NCI-H2081 treated with DMSO at 0.1 percent for 48 hours (cell line): Measurements from ENCODE around the gene L1TD1.
"Not testable (repeated sequence)": the region's sequence is repeated elsewhere in the genome, so short reads cannot be mapped to it uniquely, and the experiment has no call there.

Source experiments
- DNase-seq: peaks from one replicate; lab custom pipeline; 2025; lab: John Stamatoyannopoulos, UW

L1TD1 gene, protein sequence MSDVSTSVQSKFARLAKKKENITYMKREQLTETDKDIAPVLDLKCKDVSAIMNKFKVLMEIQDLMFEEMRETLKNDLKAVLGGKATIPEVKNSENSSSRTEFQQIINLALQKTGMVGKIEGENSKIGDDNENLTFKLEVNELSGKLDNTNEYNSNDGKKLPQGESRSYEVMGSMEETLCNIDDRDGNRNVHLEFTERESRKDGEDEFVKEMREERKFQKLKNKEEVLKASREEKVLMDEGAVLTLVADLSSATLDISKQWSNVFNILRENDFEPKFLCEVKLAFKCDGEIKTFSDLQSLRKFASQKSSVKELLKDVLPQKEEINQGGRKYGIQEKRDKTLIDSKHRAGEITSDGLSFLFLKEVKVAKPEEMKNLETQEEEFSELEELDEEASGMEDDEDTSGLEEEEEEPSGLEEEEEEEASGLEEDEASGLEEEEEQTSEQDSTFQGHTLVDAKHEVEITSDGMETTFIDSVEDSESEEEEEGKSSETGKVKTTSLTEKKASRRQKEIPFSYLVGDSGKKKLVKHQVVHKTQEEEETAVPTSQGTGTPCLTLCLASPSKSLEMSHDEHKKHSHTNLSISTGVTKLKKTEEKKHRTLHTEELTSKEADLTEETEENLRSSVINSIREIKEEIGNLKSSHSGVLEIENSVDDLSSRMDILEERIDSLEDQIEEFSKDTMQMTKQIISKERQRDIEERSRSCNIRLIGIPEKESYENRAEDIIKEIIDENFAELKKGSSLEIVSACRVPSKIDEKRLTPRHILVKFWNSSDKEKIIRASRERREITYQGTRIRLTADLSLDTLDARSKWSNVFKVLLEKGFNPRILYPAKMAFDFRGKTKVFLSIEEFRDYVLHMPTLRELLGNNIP

DNA sequence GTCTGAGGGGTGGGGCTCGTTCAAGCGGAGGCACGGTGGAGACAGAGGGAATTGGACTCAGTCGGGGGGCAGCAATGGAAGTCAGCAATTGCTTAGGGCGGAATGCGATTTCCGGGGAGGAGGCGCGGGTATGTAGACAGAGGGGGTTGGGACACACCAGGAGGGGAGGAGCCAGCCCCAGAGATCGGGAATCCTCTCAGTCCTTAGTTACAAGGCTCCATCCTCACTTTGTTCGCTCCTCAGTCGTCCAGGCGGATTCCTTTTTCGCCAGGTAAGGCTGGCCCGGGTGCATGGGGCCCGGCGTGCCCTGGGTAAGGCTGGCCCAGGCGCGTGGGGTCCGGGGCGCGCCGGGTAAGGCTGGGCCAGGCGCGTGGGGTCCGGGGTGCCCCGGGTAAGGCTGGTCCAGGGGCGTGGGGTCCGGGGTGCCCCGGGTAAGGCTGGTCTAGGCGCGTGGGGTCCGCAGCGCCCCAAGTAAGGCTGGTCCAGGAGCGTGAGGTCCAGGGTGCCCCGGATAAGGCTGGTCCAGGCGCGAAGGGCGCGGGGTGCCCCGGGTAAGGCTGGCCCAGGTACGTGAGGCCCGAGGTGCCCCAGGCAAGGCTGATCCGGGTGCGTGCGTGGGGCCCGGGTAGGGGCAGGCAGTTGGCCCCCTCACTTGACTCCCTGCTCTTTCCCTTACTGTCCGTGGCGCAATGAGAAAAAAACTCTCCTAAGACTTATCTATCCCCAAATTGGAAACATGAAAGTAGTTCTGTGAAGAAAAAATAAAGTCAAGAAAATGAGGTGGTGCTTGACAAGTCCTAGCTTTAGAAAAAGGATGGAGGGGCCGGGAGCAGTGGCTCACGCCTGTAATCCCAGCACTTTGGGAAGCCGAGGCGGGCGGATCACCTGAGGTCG, at the start of gene L1TD1:
Gene L1TD1 (plus strand): TSS at position 199 of the 894 bp plus-strand sequence. CDS start 11,780 bp downstream, outside the sequence.
- no peak for DNase-seq

DNA sequence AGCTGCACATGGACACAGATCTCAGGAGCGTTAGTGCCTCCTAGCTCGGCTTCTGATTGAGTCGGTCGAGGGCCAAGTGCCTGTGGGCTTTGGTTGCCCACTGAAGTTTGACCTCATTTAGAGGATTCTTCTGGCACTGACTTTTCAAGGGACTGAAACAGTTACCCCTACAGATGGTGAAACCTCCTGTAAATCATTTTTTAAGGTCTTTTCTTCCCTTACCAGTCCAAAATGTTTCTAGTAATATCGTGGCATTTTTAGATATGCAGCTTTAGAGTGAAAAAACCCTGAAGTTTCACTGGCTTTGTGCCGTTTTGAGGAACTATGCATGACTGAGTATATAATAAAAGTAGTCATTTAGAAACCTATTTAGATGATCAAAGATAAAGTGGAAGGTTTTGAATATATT, 34.7 kb upstream of the L1TD1 start:
- no peak for DNase-seq

DNA sequence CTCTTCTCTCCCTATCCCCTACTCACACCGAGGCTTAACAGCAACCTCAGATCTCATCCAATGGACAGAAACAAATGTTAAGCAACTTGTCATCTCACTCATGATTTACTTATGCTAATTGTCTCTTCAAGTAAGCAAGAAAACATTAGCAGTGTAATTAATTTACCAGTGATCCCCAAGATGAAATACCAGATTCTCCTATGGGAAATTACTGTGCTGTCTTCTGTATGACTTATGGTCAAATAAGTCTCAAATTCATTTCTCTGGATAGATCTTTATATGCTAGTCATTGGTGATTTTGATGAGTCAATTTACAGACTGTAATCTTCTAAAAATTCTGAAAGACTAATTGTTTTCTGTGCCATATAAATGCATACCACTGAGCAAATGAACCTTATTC, 32.9 kb upstream of the L1TD1 start:
- DNase-seq: no peak

DNA sequence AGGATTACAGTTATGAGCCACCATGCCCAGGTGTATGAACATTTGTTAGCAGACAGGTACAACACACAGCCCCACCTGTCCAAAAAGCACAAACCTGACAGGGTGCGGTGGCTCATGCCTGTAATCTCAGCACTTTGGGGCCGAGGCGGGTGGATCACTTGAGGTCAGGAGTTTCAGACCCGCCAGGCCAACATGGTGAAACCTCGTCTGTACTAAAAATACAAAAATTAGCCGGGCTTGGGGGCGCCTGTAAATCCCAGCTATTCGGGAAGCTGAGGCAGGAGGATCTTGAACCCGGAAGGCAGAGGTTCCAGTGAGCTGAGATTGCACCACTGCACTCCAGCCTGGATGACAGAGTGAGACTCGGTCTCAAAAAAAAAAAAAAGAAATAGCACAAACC, 24.3 kb upstream of the L1TD1 start:
- DNase-seq: not testable (repeated sequence)

DNA sequence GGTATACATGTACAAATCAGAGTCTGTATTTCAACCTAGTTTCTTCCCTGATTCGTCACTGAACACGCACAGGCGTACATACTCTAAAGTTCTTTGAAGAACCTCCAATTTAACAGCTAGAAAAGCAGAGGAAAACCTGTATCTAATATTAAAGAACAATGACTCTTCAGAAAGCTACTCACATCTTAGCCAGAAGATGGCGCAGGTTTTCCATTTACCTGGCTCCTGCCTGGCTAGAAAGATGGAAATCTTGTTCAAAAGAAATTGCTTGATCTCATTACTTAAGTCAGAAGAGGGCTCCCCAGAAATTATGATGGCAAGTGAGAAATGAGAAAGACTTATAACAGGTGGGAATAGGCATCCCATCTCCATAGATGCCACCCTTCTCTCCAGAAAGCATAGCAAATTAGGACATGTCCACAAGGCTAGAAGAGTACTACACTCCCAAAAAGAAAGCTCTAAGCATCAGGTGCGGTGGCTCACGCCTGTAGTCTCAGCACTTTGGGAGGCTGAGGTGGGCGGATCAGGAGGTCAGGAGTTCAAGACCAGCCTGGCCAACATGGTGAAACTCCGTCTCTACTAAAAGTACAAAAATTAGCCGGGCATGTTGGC, 19.0 kb upstream of the L1TD1 start:
- no peak for DNase-seq

DNA sequence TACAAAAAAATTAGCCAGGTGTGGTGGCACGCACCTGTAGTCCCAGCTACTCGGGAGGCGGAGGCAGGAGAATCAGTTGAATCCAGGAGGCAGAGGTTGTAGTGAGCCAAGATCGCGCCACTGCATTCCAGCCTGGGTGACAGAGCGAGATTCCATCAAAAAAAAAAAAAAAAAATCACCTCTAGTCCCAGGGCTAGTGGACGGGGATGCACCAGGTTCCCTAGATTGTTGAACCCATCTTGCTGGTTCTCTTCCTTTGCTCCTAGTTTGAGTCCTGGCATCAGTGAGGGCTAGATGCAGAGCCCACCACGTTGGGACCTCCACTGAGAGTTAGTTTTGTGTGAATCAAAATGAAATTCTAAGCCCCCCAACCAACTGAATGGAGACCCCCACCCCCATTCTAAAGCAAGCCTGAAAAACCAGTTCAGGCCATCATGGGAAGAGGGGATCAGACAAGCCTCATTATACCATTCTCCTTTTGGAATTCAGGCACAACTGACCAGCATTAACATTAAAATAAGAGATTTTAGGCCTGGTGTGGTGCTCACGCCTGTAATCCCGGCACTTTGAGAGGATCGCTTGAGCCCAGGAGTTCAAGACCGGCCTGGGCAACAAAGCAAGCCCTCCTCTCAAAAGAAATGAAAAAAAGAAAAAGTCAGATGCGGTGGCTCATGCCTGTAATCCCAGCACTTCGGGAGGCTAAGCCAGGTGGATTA, 17.9 kb upstream of the L1TD1 start:
- DNase-seq: no peak

DNA sequence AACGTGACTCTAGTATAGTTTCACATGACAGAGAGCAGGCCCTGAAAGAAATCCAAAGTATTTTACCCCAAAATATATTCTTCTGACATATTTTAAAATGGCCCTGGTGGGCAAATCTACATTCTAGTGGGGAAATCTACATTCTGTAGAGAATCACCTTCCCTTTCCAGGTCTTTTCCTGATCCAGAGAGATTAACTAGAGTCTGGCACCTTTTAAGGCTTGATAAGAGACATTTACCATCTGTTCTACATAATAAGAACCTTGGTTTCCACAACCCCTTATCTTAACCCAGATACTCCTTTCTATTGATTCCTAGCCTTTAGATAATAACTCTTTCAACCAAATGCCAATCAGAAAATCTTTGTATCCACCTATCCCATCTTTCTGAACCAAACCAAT, 17.0 kb upstream of the L1TD1 start:
- no peak for DNase-seq

DNA sequence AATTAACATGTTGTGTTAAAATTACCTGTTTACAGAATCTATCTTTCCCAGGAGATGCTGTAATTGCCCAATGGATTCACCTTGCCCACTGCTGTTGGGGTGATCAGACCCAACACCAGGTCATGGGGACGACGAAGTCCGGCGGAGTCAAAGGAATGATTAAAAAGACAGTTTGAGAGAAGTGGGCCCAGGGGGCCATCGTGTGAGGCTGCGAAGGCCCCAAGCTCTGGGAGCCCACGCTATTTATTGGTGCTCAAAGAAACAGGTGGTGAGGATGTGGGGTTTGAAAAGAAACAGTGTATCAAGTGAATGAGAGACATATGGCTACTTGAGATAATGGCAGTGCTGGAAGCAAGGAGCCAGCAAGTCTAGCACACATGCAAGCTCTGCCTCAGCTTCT, 16.3 kb upstream of the L1TD1 start:
- no peak for DNase-seq

DNA sequence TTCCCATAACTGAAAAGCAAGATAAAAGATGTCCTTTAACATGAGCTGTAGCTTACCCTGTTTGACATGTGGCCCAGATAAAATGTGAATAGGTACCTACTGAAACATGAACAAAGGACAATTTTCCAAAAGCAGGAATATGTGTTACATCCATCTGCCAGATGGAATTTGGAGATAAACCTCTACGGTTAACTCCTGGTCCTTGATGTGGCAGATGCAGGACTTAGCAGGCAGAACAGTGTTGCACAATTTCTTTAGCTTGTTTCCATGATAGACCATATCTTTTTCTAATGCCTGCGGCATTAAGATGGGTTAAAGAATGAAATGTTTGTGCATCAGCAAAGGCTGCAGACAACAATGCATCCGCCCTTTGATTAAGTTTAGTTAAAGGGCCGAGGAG, 14.6 kb upstream of the L1TD1 start:
- not testable (repeated sequence) for DNase-seq

DNA sequence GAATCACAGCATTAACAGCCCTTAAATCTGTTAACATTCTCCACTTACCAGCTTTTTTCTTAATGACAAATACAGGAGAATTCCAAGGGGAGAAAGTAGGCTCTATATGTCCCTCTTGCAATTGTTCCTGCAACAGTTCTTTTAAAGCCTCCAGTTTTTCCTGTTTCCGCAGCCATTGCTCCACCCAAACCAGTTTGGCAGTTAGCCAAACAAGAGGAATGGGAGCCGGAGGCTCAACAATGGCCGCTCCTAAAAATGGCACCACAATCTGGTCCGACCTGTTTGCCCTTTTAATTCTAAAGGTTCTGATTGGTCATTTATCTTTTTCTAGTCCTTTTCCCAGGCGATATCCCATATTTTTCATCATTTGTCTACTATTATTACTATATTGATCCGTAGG, 14.0 kb upstream of the L1TD1 start:
- no peak for DNase-seq

DNA sequence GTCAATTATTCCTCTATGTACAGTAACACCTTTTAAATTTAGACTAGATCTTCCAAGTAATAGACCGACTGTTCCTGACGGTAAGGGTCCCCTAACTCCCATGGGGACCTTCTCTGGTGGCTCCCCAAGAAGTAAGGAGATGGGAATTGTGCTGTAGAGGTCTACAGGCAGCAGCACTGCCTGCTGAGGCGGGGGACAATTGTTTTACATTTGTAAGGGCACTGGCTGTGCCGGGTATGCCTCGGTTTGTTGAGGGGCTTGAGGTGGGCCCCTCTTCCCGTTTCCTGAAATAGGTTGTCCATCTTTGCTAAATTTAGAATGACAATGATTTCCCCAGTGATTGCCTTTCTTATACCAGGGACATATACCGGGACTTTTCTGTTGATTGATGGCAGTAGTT, 13.1 kb upstream of the L1TD1 start:
- no peak for DNase-seq

DNA sequence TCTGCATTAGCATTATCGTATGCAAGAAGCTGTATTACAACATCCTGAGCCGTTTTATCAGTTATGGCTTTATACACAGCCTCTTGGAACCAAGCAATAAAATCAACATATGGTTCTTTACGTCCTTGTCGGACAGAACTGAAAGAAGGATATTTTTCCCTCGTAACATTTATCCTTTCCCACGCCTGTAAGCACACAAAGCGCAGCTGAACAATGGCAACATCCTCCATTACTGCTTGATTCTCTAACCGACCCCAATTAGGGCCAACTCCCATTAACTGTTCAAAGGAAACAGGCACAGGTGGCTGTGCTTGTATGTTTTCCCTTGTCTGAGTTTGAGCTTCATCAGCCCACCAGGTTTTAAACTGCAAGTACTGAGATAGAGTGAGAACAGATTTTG, 12.5 kb upstream of the L1TD1 start:
- DNase-seq: not testable (repeated sequence)

DNA sequence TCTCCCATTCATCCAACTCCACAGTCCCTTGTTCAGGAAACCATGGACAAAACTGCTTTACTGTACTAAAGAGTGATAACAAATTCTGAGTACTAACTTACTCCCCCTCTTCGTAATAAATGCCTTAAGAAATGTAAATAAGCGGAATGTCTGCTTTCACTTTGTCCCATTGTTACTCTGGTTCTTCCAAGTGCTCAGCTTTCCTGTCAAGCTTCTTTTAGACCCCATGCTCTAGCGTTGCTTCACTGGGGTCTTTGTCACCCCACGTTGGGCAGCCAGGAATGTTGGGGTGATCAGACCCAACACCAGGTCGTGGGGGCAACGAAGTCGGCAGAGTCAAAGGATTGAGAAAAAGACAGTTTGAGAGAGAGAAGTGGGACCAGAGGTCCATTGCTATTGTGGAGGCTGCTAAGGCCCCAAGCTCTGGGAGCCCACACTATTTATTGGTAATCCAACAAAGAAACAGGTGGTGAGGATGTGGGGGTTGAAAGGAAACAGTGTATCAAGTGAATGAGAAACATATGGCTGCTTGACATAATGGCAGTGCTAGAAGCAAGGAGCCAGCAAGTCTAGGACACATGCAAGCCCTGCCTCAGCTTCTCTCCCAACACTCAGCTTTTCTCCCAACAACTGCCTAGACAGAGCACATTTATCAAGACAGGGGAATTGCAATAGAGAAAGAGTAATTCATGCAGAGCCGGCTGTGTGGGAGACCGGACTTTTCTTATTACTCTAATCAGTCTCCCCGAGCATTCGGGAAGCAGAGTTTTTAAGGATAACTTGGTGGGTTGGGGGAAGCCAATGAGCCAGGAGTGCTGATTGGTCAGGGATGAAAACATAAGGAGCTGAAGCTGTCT, 11.3 kb upstream of the L1TD1 start:
- DNase-seq: not testable (repeated sequence)

DNA sequence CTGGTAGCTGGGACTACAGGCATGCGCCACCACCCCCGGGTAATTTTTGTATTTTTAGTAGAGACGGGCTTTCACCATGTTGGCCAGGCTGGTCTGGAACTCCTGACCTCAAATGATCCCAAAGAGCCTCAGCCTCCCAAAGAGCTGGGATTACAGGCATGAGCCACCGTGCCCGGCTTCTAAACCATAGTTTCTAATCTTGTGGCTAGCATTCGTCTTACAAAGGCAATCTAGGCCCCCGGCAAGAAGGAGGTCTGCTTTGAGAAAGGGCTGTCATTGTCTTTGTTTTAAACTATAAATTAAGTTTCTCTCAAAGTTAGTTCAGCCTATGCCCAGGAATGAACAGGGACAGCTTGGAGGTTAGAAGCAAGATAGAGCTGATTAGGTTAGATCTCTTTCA, 10.3 kb upstream of the L1TD1 start:
- DNase-seq: no peak

DNA sequence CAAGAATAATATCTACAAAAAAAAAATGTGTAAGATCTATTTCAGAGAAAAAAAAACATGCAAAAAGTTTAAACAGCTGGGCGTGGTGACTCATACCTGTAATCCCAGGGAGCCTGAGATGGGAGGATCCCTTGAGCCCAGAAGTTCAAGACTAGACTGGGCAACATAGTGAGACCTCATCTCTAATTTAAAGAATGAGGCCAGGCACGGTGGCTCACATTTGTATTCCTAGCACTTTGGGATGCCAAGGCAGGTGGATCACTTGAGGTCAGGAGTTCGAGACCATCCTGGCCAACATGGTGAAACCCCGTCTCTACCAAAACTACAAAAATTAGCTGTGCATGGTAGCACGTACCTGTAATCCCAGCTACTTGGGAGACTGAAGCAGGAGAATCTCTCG, 9.4 kb upstream of the L1TD1 start:
- not testable (repeated sequence) for DNase-seq

DNA sequence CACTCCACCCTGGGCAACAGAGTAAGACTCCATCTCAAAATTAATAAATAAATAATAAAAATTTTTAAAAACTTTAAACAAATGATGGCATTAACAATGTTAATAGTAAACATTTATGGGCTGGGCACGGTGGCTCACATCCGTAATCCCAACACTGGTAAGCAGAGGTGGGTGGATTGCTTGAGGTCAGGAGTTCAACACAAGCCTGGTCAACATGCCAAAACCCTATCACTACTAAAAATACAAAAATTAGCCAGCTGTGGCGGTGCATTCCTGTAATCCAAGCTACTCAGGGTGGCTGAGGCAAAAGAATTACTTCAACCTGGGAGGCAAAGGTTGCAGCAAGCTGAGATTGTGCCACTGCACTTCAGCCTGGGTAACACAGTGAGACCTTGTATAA, 9.0 kb upstream of the L1TD1 start:
- DNase-seq: no peak

DNA sequence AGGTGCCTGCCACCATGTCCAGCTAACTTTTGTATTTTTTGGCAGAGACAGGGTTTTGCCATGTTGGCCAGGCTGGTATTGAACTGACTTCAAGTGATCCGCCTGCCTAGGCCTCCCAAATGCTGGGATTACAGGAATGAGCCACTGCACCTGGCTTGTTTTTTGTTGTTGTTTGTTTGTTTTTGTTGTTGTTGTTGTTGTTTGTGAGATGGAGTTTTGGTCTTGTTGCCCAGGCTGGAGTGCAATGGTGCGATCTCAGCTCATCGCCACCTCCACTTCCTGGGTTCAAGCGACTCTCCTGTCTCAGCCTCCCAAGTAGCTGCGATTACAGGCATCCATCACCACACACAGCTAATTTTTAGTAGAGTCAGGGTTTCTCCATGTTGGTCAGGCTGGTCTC, 7.1 kb upstream of the L1TD1 start:
- no peak for DNase-seq

DNA sequence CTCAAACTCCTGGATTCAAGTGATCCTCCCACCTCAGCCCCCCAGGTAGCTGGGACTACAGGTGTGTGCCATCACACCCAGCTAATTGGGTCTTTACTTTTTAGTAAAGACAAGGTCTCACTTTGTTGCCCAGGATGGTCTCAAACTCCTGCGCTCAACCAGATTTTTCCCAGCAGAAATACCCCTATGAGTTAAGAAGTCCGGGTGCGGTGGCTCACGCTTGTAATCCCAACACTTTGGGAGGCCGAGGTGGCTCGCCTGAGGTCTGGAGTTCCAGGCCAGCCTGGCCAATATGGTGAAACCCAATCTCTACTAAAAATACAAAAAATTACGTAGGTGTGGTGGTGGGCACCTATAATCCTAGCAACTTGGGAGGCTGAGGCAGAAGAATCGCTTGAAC, 6.5 kb upstream of the L1TD1 start:
- DNase-seq: no peak

DNA sequence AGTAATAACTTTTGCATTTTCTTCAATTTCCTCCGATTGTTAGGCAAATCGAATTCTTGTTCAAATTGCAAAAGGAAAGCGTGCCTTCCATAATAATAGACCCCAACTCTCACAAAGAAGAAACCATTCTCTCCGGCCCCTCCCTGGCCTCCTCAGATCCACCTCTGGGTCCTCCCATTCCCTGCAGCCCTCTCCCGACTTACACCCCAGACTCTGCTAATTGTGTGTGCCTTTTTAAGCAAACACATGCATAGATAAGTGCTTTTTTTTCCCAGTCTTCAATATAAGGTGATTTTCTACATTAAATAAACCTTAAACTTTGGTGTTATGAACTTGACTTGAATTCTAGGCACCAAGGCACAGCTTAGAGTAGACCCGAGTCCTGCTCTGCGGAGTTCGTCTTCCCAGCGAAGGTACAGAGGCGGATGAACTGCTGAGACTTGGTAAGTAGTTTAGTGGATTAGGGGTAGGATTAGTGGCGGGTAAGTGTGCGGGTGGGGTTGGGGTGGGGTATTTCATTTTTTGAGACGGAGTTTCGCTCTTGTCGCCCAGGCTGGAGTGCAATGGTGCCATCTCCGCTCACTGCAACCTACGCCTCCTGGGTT, 1.5 kb downstream of the L1TD1 start:
- no peak for DNase-seq
